Measurements from ENCODE around the gene ACCS. TPM values are rescaled to one million over a fixed set of nuclear protein-coding genes. Genes with fewer than 3 reads are reported as not detected.
A peak's percentile ranks its signal among the peaks of the same experiment; 100 is the strongest.

The ACCS gene, protein sequence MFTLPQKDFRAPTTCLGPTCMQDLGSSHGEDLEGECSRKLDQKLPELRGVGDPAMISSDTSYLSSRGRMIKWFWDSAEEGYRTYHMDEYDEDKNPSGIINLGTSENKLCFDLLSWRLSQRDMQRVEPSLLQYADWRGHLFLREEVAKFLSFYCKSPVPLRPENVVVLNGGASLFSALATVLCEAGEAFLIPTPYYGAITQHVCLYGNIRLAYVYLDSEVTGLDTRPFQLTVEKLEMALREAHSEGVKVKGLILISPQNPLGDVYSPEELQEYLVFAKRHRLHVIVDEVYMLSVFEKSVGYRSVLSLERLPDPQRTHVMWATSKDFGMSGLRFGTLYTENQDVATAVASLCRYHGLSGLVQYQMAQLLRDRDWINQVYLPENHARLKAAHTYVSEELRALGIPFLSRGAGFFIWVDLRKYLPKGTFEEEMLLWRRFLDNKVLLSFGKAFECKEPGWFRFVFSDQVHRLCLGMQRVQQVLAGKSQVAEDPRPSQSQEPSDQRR
- total RNA-seq (2014; rRNA removed), result 10.9 and 14.6 TPM in 2 replicates
- 6.6 TPM for polyA plus RNA-seq (2012)

DNA sequence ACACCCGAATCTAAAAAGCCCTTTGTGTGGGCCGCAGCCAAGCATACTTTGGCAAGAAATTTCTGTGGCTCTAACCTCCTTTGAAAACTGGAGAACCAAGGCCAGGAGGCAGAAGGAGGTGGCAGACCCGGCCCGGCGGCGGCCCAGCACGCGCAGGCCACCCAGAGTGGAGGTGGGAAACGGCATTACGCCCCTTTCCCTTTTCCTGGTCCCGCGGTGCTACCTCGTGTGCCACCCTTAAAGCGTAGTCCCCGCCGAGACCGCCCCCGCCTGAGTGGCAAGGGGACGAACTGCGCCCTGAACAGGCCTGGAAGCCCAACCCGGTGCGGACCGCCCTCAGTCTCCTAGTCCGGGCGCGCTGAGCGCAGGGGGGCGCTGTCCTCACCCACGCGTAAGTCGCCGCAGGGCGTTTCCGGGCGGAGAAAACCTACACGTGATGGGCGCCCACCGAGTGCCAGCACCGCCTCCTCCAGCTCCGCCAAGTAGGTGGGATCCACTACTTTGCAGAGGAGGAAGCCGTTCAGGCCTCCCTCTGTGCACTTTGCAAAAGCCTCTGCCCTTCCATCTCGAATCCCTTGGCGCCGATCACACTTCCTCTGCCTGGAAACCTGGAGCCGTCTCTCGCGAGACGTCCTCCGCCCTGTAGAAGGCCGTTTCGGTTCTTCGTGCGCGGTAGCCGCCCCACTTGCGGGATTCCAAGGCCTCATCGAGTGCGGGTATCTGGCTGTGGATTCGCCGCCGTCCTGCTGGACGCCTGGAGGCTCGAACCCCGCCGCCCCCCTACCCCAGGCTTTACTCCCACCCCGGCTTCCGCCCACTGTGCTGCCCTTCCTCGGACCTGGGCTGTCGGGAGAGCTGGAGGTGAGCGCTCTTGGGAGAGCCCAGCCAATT, at the start of gene ACCS:
Gene ACCS, plus strand, starts transcription at position 430 of the 891 bp plus-strand sequence. CDS start 1,358 bp downstream, outside the sequence.
- peak; percentile 90 for DNase-seq (ENCODE audit: low read depth)

GRCh38 chr11:44016546-44017442, 49.3 kb upstream of the ACCS start:
- no peak for DNase-seq (ENCODE audit: low read depth)

GRCh38 chr11:44017443-44018126, 48.5 kb upstream of the ACCS start:
- peak; percentile 29 for DNase-seq (ENCODE audit: low read depth)

GRCh38 chr11:44018127-44018521, 47.9 kb upstream of the ACCS start:
- DNase-seq (ENCODE audit: low read depth), result no peak

- no peak for DNase-seq (ENCODE audit: low read depth)
Measured at GRCh38 chr11:44018829-44019228, 47.2 kb upstream of the ACCS start.

- DNase-seq (ENCODE audit: low read depth), result no peak
Measured at GRCh38 chr11:44024977-44025376, 41.1 kb upstream of the ACCS start.

DNA sequence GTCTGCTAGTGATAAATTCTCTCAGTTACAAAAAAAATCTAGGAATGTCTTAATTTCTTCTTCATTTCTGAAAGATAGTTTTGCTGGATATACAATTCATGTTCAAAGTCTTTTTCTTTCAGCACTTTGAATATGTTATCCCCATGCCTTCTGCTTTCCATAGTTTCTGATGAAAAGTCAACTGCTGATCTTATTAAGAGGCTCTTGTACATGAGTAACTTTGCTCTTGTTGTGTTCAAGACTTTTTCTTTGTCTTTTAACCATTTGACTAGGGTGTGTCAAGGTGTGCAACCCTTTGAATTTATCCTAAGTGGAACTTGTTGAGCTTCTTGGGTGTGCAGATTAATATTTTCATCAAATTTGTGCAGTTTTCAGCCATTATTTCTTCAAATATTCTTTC, 40.3 kb upstream of the ACCS start:
- DNase-seq (ENCODE audit: low read depth), result no peak

DNA sequence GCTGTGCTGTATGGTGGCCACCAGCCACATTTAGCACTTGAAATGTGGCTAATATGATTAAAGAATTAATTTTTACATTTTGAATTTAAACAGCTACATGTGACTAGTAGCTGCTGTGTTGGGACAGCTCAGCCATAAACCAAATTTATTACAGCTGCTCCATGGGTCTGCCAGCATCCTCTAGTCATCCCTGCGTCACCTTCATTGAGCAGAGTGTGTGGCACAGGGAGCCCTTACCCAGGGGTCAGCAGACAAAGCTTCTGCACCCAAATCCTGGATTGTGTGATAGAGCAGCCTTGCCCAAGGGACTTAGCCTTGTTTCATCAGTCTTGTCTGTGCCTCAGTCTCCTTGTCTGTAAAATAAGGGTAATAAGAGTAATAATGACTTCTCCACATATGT, 37.7 kb upstream of the ACCS start:
- DNase-seq (ENCODE audit: low read depth), result no peak

- DNase-seq (ENCODE audit: low read depth), result no peak
Measured at GRCh38 chr11:44028816-44029506, 37.1 kb upstream of the ACCS start.

GRCh38 chr11:44029507-44029845, 36.6 kb upstream of the ACCS start:
- DNase-seq (ENCODE audit: low read depth), result no peak

DNA sequence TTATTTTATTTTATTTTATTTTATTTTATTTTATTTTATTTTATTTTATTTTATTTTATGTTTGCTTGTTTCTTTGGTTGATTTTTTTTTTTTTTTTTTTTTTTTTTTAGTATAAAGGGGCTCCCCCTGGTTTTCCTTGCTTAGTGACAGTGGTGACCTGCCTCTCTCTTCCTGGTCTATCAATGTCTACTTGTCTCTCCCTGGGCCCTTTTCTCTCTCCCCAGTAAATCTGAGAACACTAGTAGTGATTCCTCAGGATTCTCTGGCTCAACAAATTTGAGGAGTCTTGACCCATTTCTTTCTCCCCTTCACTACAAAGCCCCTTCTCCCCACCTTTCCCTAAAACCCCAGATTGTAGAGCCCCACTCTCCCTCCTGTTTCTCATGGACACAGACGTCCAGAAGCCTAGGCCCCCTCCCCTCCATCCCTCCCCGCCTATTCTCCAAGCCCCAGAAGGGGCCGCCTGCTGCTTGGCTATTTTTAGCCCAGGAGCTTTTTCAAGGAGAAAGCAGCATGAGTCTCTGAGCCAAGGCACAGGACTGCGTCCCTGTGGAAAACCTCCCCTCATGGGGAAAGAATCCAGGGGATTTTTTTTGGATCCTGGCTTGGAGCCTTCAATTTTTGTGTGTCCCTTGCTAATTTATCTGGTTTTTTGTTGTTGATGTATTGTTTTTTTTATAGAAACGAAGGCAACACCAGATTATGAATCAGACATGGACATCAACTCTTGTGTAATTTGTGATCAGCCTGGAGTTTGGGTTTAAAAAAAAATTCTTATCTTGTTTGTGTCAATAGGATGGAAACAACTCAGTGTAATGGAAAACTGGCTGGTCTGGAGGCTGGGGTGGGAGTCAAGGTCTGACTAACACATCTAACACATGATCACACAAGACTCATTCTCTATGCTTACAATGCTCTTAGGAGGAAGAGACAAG, 35.8 kb upstream of the ACCS start:
- peak; percentile 40 for DNase-seq (ENCODE audit: low read depth)

GRCh38 chr11:44030996-44031395, 35.1 kb upstream of the ACCS start:
- DNase-seq (ENCODE audit: low read depth), result no peak

DNA sequence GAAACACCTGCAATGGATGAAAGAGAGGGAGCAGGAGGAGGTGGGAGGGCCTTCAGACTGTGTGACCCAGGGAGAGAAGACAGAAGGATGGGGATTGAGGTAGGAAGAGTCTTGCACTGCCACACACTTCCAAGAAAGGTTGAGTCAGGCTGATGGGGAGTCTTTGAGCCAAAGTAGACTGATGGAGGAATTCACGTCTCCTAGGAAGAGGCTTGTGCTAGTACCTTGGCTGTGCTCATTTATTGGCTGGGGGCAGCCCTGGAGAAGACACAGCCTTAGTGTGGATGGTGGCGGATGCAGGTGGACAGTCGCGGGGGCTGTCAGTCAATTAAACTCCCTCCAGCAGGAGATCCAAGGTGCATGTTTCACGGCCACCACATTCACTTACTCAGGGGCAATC, 34.5 kb upstream of the ACCS start:
- no peak for DNase-seq (ENCODE audit: low read depth)

GRCh38 chr11:44032299-44033085, 33.6 kb upstream of the ACCS start:
- DNase-seq (ENCODE audit: low read depth), result peak; percentile 72

DNA sequence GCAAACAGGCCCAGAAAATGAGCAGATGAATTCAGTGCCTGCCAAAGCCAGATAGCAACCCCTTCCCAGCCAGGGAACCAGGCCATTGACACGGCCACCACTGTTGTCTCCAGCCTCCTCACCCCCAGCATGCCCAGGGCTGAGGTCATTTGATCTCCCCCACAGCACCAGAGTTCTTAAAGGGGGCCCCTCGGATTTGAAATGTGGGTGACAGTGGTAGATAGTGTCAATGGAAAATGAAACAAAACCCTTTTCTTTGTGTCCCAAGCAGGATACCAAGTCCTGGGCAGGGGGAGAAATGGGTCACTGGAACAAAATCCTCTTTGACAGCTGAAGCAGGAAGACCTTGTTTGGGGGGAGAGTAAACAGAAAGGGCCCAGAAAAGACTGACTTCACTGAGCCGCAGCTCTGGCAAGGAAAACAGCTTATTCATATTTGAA, 32.6 kb upstream of the ACCS start:
- DNase-seq (ENCODE audit: low read depth), result no peak

- DNase-seq (ENCODE audit: low read depth), result no peak
Measured at GRCh38 chr11:44033856-44034255, 32.2 kb upstream of the ACCS start.

DNA sequence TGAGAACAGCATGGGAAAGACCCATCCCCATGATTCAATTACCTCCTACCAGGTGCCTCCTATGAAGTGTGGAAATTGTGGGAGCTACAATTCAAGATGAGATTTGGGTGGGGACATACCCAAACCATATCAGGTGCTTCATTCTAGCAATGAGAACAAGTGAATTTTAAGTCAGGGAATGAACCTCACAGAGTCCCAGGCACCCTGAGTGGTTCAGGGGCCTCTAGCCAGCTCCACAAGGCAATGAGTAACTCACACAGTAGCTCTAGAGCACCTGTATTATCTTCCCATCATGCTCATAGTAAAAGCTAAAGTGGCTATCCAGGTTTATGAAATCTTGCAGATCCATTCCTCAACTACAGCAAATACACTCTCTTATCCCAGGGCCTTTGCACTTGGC, 31.4 kb upstream of the ACCS start:
- no peak for DNase-seq (ENCODE audit: low read depth)

All from LHCN-M2 (cell line).